Smooth muscle cell of bladder (primary cell): ENCODE measurements around the gene ZCCHC2. TPM values are rescaled to one million over a fixed set of nuclear protein-coding genes. Genes with fewer than 3 reads are reported as not detected.

Source experiments
- total RNA-seq: library from RNA; depleted of rRNA; stranded (reverse); fragments of >200 nt; gene quantifications from 2 replicates; pipeline ENCODE4 v1.2.3, GENCODE V29; 2014

Gene ZCCHC2
- 3.0 and 8.2 TPM in 2 replicates for total RNA-seq

DNA sequence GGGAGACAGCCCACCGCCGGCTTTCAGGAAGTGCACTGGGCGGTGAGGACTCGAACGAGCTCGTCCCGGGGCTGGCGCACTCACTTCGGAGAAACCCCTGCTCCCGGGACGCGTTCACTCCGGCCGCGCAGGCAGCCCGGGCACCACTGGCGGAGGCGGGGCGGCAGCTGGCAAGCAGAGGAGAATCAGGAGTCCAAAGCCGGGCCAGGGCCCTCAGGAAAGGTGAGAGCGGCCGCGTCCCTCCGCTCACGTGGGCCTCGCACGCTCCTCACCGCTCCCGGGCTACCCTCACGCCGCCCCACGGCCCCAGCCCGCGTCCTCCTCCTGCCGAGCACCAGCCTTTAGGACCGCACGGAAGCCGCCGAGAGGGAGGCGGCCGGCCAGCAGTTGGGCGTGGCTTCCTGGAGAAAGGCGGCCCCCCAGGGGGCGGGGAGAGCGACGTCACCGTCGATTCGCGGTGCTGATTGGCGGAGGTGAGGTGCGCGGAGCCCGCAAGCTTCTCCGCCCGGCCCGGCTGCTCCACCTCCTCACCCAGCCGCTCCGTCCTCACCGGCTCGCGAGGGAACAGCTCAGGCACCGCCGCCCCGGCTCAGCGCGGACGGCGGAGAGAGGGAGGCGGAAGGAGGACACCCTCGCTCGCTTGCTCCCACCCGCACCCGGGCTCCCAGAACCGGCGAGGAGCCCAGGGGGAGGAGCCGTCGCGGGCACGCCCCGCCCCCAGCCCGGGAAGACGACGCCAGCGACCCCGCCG, at the start of gene ZCCHC2:
ZCCHC2 (plus strand) TSS at position 522 of the 751 bp plus-strand sequence. CDS start 400 bp downstream, outside the sequence.

Other genes with a start within 250 kb of the ZCCHC2 start
- gene TNFRSF11A, start 197.7 kb upstream of the ZCCHC2 start, total RNA-seq, result 0.09 and 0.14 TPM in 2 replicates
- gene PHLPP1, start 192.5 kb downstream of the ZCCHC2 start, total RNA-seq, result 3.0 and 5.2 TPM in 2 replicates